Lower lobe of right lung (tissue), 2 donors: ENCODE results near the gene HOXB1. TPM values are rescaled to one million over a fixed set of nuclear protein-coding genes. Genes with fewer than 3 reads are reported as not detected.

Experiments used
- ATAC-seq, 2 donors: fragments of 200-7000 bp; cut with Tn5 transposase; one replicate each; pipeline ENCODE4 v1.9.1; 2020 to 2022; ENCODE audit warnings: mild to moderate bottlenecking in 2 of 2, moderate library complexity in 2 of 2
- DNase-seq: peaks from one replicate; pipeline ENCODE4 v3.0.0-alpha.2; 2020
- H3K27ac ChIP-seq: fragments of 200-600 bp; one replicate; pipeline ENCODE4 v1.8.0; 2022
- H3K27me3 ChIP-seq: fragments of 200-600 bp; one replicate; pipeline ENCODE4 v1.8.0; 2022; ENCODE audit warnings: low read depth
- H3K36me3 ChIP-seq: fragments of 200-600 bp; one replicate; pipeline ENCODE4 v1.8.0; 2022; ENCODE audit warnings: mild to moderate bottlenecking
- H3K4me1 ChIP-seq: fragments of 200-600 bp; one replicate; pipeline ENCODE4 v1.8.0; 2022
- H3K4me3 ChIP-seq: fragments of 200-600 bp; one replicate; pipeline ENCODE4 v1.8.0; 2022; ENCODE audit warnings: mild to moderate bottlenecking
- H3K9me3 ChIP-seq: fragments of 200-600 bp; one replicate; pipeline ENCODE4 v1.8.0; 2022
- CTCF ChIP-seq: fragments of 200-600 bp; IDR thresholded peaks from one replicate; pipeline ENCODE4 v1.8.0; 2022; ENCODE audit warnings: antibody characterized with exemption, mild to moderate bottlenecking
- intact Hi-C: fragments of 100-400 bp; cut with DNase I; formaldehyde crosslinking; loops from one replicate; pipeline ENCODE4 v1.11.0; 2022
- total RNA-seq: library from RNA; stranded (reverse); fragmentation: NEBNext Ultra II Directional; extraction: Animal tissue kit (Norgen Biotek cat#: 25700); gene quantifications from one replicate; pipeline ENCODE4 v1.2.1, GENCODE V29; 2021
- donor health status: DM: no; HTN: yes; CAD: no; lungs with severe emphysema.

Gene HOXB1
- total RNA-seq, 1 donor from 2014 or later = not detected

- no peak for TF ChIP-seq CTCF
- intact Hi-C loops = no loop called here
- peak overlapping the region; percentile 43 for H3K4me3 ChIP-seq
- no peak for ATAC-seq
- H3K9me3 ChIP-seq = no peaks in the 10 kb centered on the region
- H3K27me3 ChIP-seq = peaks cover 48% of the 10 kb centered on the region
- peaks cover 4% of the 10 kb centered on the region for H3K4me1 ChIP-seq
- H3K36me3 ChIP-seq = no peaks in the 10 kb centered on the region
- DNase-seq = no peak
- H3K27ac ChIP-seq = peak overlapping the region; percentile 75
Measured at GRCh38 chr17:48554412-48555257, 23.8 kb upstream of the HOXB1 start.

- ATAC-seq (no peak), DNase-seq (no peak)
- peak overlapping the region; percentile 43 for H3K4me3 ChIP-seq
- peaks cover 48% of the 10 kb centered on the region for H3K27me3 ChIP-seq
- no peak for TF ChIP-seq CTCF
- intact Hi-C loops = no loop called here
- peaks cover 2% of the 10 kb centered on the region for H3K4me1 ChIP-seq
- peak overlapping the region; percentile 81 for H3K27ac ChIP-seq
- no peaks in the 10 kb centered on the region for H3K36me3 ChIP-seq
- H3K9me3 ChIP-seq = no peaks in the 10 kb centered on the region
Measured at GRCh38 chr17:48553826-48554225, 23.0 kb upstream of the HOXB1 start.

GRCh38 chr17:48553190-48553547, 22.4 kb upstream of the HOXB1 start:
- ATAC-seq (no peak), DNase-seq (no peak)
- Histone ChIP-seq H3K27me3 (peaks cover 48% of the 10 kb centered on the region), H3K36me3 (no peaks in the 10 kb centered on the region), H3K9me3 (no peaks in the 10 kb centered on the region), H3K4me3 (peak overlapping the region; percentile 43), H3K27ac (peak overlapping the region; percentile 81), H3K4me1 (peaks cover 5% of the 10 kb centered on the region)
- intact Hi-C loops = no loop called here
- no peak for TF ChIP-seq CTCF

GRCh38 chr17:48552466-48553189, 21.8 kb upstream of the HOXB1 start:
- DNase-seq = no peak
- peak overlapping the region; percentile 81 for H3K27ac ChIP-seq
- H3K4me3 ChIP-seq = peak overlapping the region; percentile 43
- no peak for TF ChIP-seq CTCF
- H3K9me3 ChIP-seq = no peaks in the 10 kb centered on the region
- H3K36me3 ChIP-seq = no peaks in the 10 kb centered on the region
- intact Hi-C loops = no loop called here
- H3K4me1 ChIP-seq = peaks cover 5% of the 10 kb centered on the region
- H3K27me3 ChIP-seq = peaks cover 53% of the 10 kb centered on the region
- peak; percentile 42 to 64 for ATAC-seq

- Histone ChIP-seq H3K9me3 (no peaks in the 10 kb centered on the region), H3K4me1 (peaks cover 8% of the 10 kb centered on the region), H3K4me3 (peak overlapping the region; percentile 6), H3K27ac (peak overlapping the region; percentile 81), H3K27me3 (peaks cover 61% of the 10 kb centered on the region), H3K36me3 (no peaks in the 10 kb centered on the region)
- DNase-seq (no peak), ATAC-seq (no peak)
- no peak for TF ChIP-seq CTCF
- intact Hi-C loops = no loop called here
Measured at GRCh38 chr17:48551596-48552465, 21.0 kb upstream of the HOXB1 start.
